TTC549 (cell line): ENCODE results near the gene PLPPR1.
"Not testable (repeated sequence)": the region's sequence is repeated elsewhere in the genome, so short reads cannot be mapped to it uniquely, and the experiment has no call there.

ENCODE experiments used
- FAIRE-seq: peaks from 2 replicates; lab custom pipeline; 2012; peaks lifted over from hg19 to GRCh38; lab: Jason Lieb, UNC

Gene PLPPR1

GRCh38 chr9:101127369-101127768, 98.8 kb downstream of the PLPPR1 start:
- not testable (repeated sequence) for FAIRE-seq

GRCh38 chr9:101128623-101129022, 100.1 kb downstream of the PLPPR1 start:
- FAIRE-seq: no peak

- FAIRE-seq: no peak
Observed at GRCh38 chr9:101130054-101130453, 101.5 kb downstream of the PLPPR1 start.

GRCh38 chr9:101131326-101131725, 102.8 kb downstream of the PLPPR1 start:
- no peak for FAIRE-seq

- no peak for FAIRE-seq
Observed at GRCh38 chr9:101132801-101133200, 104.3 kb downstream of the PLPPR1 start.

- FAIRE-seq: no peak
Observed at GRCh38 chr9:101138509-101138908, 110.0 kb downstream of the PLPPR1 start.

- no peak for FAIRE-seq
Observed at GRCh38 chr9:101139082-101139481, 110.6 kb downstream of the PLPPR1 start.

GRCh38 chr9:101140764-101141163, 112.2 kb downstream of the PLPPR1 start:
- FAIRE-seq: no peak

GRCh38 chr9:101146508-101146907, 118.0 kb downstream of the PLPPR1 start:
- no peak for FAIRE-seq

GRCh38 chr9:101148344-101148743, 119.8 kb downstream of the PLPPR1 start:
- FAIRE-seq: no peak

- no peak for FAIRE-seq
Observed at GRCh38 chr9:101158361-101158760, 129.8 kb downstream of the PLPPR1 start.

GRCh38 chr9:101162231-101162630, 133.7 kb downstream of the PLPPR1 start:
- FAIRE-seq: no peak

GRCh38 chr9:101165131-101165530, 136.6 kb downstream of the PLPPR1 start:
- no peak for FAIRE-seq

- FAIRE-seq: no peak
Observed at GRCh38 chr9:101167490-101168134, 139.1 kb downstream of the PLPPR1 start.

GRCh38 chr9:101172616-101173015, 144.1 kb downstream of the PLPPR1 start:
- FAIRE-seq: no peak

- FAIRE-seq: no peak
Observed at GRCh38 chr9:101173907-101174306, 145.4 kb downstream of the PLPPR1 start.

- no peak for FAIRE-seq
Observed at GRCh38 chr9:101176384-101176783, 147.9 kb downstream of the PLPPR1 start.

GRCh38 chr9:101184813-101185278, 156.3 kb downstream of the PLPPR1 start:
- no peak for FAIRE-seq

GRCh38 chr9:101191723-101192122, 163.2 kb downstream of the PLPPR1 start:
- no peak for FAIRE-seq

- FAIRE-seq: no peak
Observed at GRCh38 chr9:101197026-101197425, 168.5 kb downstream of the PLPPR1 start.

GRCh38 chr9:101200852-101201251, 172.3 kb downstream of the PLPPR1 start:
- no peak for FAIRE-seq

GRCh38 chr9:101201630-101202029, 173.1 kb downstream of the PLPPR1 start:
- FAIRE-seq: no peak

GRCh38 chr9:101209670-101210069, 181.1 kb downstream of the PLPPR1 start:
- no peak for FAIRE-seq

- no peak for FAIRE-seq
Observed at GRCh38 chr9:101212661-101213060, 184.1 kb downstream of the PLPPR1 start.

- no peak for FAIRE-seq
Observed at GRCh38 chr9:101219030-101219429, 190.5 kb downstream of the PLPPR1 start.
